GM21381 (cell line): Measurements from ENCODE around the gene TUBA3C.

Experiments used
- ATAC-seq: cut with Tn5 transposase; IDR thresholded peaks from one replicate; pipeline ENCODE4 v1.9.1; 2021; ENCODE audit warnings: mild to moderate bottlenecking, moderate library complexity; ENCODE audit not compliant: unreplicated experiment

The TUBA3C gene

GRCh38 chr13:19169496-19169895 lies 12.1 kb downstream of the TUBA3C start:
- no peak for ATAC-seq

- no peak for ATAC-seq
These were observed 20.3 kb downstream of the TUBA3C start for GRCh38 chr13:19161308-19161707.

- ATAC-seq = no peak
These were observed 21.7 kb downstream of the TUBA3C start for GRCh38 chr13:19159761-19160420.

GRCh38 chr13:19159181-19159580 lies 22.4 kb downstream of the TUBA3C start:
- no peak for ATAC-seq

- ATAC-seq = no peak
These were observed 23.0 kb downstream of the TUBA3C start for GRCh38 chr13:19158526-19159174.

- ATAC-seq = no peak
These were observed 23.6 kb downstream of the TUBA3C start for GRCh38 chr13:19158006-19158405.

GRCh38 chr13:19157461-19157860 lies 24.2 kb downstream of the TUBA3C start:
- ATAC-seq = no peak

GRCh38 chr13:19156013-19156825 lies 25.4 kb downstream of the TUBA3C start:
- no peak for ATAC-seq

GRCh38 chr13:19155321-19155861 lies 26.2 kb downstream of the TUBA3C start:
- ATAC-seq = no peak

GRCh38 chr13:19154843-19155242 lies 26.8 kb downstream of the TUBA3C start:
- no peak for ATAC-seq

- ATAC-seq = no peak
These were observed 27.7 kb downstream of the TUBA3C start for GRCh38 chr13:19153782-19154450.

- ATAC-seq = no peak
These were observed 29.2 kb downstream of the TUBA3C start for GRCh38 chr13:19152403-19152802.

- no peak for ATAC-seq
These were observed 29.9 kb downstream of the TUBA3C start for GRCh38 chr13:19151581-19152263.

- no peak for ATAC-seq
These were observed 30.9 kb downstream of the TUBA3C start for GRCh38 chr13:19150712-19151228.

- ATAC-seq = no peak
These were observed 31.4 kb downstream of the TUBA3C start for GRCh38 chr13:19150226-19150625.

GRCh38 chr13:19148561-19148960 lies 33.1 kb downstream of the TUBA3C start:
- no peak for ATAC-seq
